Measurements from ENCODE around the gene TTC21A.

- TF ChIP-seq, protein P1, sequence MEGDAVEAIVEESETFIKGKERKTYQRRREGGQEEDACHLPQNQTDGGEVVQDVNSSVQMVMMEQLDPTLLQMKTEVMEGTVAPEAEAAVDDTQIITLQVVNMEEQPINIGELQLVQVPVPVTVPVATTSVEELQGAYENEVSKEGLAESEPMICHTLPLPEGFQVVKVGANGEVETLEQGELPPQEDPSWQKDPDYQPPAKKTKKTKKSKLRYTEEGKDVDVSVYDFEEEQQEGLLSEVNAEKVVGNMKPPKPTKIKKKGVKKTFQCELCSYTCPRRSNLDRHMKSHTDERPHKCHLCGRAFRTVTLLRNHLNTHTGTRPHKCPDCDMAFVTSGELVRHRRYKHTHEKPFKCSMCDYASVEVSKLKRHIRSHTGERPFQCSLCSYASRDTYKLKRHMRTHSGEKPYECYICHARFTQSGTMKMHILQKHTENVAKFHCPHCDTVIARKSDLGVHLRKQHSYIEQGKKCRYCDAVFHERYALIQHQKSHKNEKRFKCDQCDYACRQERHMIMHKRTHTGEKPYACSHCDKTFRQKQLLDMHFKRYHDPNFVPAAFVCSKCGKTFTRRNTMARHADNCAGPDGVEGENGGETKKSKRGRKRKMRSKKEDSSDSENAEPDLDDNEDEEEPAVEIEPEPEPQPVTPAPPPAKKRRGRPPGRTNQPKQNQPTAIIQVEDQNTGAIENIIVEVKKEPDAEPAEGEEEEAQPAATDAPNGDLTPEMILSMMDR (IDR thresholded peaks at IDR 0.05) = no peak
- no peak for TF ChIP-seq POLR2AphosphoS5 (IDR thresholded peaks at IDR 0.05; ENCODE audit: low read depth, low read length)
- TF ChIP-seq, protein P2, sequence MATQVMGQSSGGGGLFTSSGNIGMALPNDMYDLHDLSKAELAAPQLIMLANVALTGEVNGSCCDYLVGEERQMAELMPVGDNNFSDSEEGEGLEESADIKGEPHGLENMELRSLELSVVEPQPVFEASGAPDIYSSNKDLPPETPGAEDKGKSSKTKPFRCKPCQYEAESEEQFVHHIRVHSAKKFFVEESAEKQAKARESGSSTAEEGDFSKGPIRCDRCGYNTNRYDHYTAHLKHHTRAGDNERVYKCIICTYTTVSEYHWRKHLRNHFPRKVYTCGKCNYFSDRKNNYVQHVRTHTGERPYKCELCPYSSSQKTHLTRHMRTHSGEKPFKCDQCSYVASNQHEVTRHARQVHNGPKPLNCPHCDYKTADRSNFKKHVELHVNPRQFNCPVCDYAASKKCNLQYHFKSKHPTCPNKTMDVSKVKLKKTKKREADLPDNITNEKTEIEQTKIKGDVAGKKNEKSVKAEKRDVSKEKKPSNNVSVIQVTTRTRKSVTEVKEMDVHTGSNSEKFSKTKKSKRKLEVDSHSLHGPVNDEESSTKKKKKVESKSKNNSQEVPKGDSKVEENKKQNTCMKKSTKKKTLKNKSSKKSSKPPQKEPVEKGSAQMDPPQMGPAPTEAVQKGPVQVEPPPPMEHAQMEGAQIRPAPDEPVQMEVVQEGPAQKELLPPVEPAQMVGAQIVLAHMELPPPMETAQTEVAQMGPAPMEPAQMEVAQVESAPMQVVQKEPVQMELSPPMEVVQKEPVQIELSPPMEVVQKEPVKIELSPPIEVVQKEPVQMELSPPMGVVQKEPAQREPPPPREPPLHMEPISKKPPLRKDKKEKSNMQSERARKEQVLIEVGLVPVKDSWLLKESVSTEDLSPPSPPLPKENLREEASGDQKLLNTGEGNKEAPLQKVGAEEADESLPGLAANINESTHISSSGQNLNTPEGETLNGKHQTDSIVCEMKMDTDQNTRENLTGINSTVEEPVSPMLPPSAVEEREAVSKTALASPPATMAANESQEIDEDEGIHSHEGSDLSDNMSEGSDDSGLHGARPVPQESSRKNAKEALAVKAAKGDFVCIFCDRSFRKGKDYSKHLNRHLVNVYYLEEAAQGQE (IDR thresholded peaks at IDR 0.05; ENCODE audit: insufficient read depth in 1 of 2, low read depth in 2 of 2, low read length in 1 of 2) = no peak
- TF ChIP-seq TCF7L2 (IDR thresholded peaks at IDR 0.05; ENCODE audit: low read depth, low read length) = no peak
- no peak for TF ChIP-seq SIN3A (IDR thresholded peaks at IDR 0.05; ENCODE audit: borderline replicate concordance, insufficient read depth, low read depth, low read length)
These were observed 46.4 kb downstream of the TTC21A start for GRCh38 chr3:39153977-39154279.

Measured in Panc1 (cell line).